ENCODE results near the gene TIMMDC1.

GRCh38 chr3:119527714-119528113 lies 29.4 kb downstream of the TIMMDC1 start:
- TF ChIP-seq POLR2A (IDR thresholded peaks at IDR 0.05) (no peak), CTCF (IDR thresholded peaks at IDR 0.05) (no peak), EP300 (IDR thresholded peaks at IDR 0.05) (no peak)

Measured in ovary (tissue), 3 donors.